Activated T-cell treated with anti-CD3 and anti-CD28 coated beads for 4 hours (primary cell): ENCODE data around the gene BTAF1.

Experiments used
- DNase-seq: peaks from one replicate; pipeline ENCODE4 v3.0.0-alpha.2; 2020

Gene BTAF1

DNA sequence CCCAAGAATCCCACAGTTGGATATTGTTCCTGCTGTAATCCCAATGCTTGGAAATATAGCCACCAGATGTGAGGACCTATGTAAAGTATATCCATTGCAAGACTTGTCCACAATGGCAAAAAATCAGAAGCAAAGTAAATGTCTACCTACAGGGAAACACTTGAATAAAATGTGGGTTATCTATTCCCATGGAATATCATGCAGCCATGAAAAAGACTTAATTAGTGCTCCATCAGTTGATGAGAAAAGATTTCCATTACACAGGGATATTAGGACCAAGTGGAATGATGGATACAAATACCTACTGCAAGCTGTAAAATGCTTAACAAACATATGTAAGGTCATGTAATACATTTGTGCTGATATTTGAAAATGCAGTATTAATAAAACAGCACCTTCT is 131.2 kb downstream of the BTAF1 start:
- no peak for DNase-seq

DNA sequence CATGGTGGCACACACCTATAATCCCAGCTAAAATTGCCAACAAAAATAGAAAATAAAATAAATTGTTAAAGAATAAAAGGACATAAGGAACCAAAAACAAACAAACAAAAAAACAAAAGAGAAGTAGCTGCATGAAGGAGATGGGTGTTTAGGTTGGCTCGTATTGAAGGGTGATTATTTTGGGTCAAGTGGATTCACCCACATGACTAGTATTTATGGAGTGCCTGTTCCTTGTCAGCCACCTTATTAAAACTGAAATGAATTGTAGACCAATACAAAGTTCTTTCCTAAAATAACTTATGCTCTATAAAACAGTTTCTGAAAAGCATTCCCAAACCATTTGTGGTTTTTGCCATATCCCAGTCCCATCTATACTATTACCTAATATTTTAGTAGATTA is 138.7 kb downstream of the BTAF1 start:
- no peak for DNase-seq

DNA sequence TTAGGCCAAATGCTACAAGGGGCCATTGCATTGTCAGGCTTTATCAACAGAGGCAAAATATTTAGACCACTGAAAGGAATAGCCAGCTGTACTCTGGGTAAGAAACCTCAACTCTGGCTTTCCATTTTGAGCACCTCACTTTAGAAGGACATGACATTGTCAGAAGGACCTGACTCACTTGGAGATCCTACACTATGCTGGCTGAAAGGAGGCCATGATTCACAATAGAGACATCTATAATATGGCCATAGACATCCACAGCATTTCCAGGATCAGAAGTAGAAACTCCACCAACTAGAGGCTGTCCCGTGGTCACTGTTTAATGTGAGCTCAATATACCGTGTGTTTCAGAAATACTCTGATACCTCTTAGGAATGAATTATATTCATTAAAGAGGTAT is 140.9 kb downstream of the BTAF1 start:
- no peak for DNase-seq

DNA sequence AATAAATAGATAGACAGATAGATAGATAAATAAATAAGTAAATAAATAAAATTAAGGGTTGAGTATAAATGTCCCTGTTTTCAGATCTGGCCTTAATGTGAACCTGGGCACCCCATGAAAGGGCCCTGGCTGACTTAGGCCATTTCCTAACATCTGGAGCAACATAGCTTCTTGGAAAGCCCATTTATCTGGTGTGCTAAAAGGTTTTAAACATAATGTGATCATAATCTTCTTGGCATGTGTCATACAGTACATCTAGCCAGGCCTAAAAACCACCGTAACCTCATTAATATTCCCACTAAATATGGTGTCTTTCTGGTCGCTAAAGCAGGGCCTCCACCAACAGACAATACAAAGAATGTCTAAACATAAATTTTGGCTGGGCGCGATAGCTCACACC is 142.8 kb downstream of the BTAF1 start:
- DNase-seq, result no peak

DNA sequence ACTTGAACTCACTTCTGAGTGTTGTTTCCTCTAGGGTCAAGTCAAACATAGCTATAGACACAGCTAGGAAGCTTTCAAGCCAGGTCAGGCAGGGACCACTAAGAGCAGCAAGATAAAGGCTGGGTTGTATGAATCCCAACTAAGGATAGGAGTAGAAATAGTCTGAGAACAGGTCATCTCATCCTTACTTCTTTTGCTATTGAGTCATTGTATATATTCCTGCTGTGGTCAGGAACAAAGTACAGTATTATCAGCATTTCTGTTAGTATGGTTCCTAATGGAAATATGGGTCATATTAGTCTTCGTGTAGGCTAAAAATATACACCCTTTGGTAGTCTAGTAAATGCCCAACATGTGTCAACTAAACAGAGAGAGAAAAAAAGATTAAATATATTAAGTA is 145.3 kb downstream of the BTAF1 start:
- no peak for DNase-seq

DNA sequence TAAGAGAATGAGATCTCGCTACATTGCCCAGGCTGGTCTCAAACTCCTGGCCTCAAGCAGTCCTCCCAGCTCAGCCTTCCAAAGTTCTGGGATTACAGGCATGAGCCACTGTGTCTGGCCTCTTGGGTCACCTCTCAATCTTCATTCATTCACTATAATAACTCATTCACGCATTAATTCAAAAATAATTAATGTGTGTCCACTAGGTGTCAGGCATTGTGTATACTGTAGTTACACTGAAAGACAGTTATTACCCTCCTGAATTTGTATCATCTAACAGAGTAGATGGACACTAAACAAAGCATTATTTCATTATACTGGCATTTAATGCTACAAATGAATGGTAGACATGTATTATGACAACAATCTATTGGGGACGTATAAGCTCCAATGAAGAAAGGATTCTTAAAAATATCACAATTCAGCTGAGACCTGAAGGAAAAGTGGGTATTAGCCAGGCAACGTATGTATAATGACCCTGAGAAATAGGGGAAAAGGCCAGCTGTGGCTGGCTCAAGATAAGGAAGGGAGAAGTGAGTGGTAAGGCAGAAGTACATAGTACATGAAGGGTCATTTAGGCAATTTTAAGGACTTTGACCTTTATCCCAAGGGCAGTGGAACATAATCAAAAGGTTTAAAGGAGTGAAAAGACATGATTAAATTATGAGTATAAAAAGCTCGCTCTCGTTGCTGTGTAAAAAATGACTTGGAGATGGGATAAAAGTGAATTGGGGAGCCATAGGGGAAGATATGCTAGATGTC is 150.7 kb downstream of the BTAF1 start:
- no peak for DNase-seq

DNA sequence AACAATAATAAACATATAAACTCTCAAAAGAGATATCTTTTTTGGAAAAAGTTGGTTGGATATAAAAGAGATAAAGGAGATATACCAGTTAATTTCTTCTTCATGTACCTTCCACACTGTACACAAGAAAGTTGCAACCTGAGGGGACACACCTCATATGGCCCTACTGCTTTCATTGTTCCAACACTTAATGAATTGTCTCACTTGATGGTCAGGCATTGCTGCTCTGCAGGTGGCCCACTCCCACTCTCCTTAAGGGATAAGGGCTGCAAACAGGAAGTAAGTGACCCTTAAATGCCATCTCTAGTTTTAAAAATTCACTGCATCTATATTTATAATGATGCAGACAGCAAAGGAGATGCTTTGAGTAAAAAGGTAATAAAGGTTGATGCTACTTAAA is 152.3 kb downstream of the BTAF1 start:
- DNase-seq, result no peak

DNA sequence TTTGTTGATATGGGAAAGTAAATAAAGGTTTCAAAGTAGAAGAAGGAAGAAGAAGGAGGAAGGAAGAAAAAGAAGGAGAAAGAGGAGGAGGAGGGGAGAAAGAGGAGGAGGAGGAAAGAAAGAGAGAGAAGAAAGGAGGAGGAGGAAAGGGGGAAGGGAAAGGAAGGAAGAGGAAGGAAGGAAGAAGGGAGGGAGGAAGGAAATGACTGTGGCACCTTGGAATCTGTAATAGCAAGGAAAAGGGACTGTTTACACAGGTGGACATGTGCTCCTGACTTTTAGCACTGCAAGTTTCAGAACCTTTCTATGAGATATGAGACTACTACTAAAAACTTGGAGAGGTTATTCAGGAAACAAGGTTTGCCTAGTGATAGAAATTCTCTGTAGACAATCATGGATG is 153.2 kb downstream of the BTAF1 start:
- DNase-seq, result no peak

DNA sequence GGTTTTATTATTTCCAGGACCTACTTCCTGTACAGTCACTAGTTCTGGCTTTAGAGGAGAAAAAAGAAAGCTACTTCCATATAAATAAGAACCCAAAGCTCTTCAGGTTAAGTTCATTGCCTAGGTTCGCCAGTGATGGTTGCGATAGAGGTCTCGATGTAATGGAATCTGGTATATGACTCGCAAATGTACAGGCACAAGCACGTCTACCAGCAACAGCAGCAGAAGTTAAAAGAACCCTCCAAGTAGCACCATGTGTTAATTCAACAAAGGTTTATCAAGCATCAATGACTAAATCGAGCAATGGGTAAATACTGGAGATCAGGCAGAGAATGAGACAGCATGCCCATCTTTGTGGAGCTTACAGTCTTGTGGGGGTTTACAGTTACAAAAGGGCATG is 155.4 kb downstream of the BTAF1 start:
- no peak for DNase-seq
